Dermis microvascular lymphatic vessel endothelial cell (primary cell): Measurements from ENCODE around the gene EYS. TPM values are rescaled to one million over a fixed set of nuclear protein-coding genes. Genes with fewer than 3 reads are reported as not detected.
"Not testable (repeated sequence)": the region's sequence is repeated elsewhere in the genome, so short reads cannot be mapped to it uniquely, and the experiment has no call there.

ENCODE experiments used
- DNase-seq, 2 donors: peaks; one replicate each; pipeline versions ENCODE4 v3.0.0 to v3.0.0-alpha.2; 2010; ENCODE audit warnings: low read depth in 2 of 2
- total RNA-seq: library from RNA; depleted of rRNA; stranded (reverse); fragments of >200 nt; gene quantifications from 2 replicates; pipeline ENCODE4 v1.2.1, GENCODE V29; 2014

EYS gene
- total RNA-seq, 1 donor from 2014 or later, result 0.13 TPM

DNA sequence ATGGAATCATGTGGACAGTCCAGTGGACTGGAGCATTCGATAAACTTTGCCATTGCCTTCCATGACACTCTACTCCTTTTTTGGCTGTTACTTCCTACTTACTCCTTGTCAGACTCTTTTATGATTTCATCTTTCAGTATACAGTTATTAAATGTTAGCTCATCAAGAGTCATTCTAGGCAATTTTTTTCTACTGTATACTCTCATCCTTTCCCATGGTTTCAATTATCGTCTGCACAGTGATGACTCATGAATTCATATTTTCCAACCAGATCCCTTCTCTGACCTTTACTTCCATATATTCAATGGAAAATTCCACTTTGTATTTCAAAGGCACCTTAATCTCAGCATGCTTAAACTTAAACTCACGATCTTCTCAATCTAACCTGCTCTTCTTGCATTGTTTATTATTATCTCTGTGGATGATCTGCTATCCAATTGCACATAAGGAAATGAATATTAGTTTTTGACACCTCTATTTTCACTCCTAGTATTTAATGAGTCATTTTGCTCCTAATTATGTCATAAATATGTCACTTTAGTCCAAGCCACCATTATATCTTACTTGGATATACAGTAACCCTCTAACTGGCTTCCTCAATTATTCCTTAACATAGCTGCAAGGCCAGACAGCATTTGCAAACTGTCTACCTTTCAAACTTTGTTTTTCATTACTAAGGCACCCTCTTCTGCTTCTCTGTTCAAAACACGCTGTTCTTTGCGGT lies 1643.9 kb downstream of the EYS start:
- no peak for DNase-seq

DNA sequence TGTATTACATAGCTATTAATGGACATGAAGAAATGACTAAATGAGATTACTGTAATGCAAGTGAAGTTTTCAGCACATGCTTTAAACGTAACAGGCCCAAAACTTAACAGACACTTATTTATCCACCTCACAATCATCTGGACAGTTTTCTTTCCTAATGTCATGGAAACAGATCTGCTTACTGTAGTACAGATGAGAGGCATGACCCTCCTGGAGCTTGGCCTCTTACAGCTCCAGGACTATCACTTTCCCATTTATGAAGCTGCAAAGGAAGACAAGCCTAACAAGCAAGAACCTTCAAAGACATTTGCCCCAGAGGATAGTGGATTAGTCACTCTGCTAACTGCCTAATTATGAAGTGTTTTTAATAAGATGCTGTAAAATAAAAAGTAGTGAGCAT lies 1652.2 kb downstream of the EYS start:
- DNase-seq, result no peak

DNA sequence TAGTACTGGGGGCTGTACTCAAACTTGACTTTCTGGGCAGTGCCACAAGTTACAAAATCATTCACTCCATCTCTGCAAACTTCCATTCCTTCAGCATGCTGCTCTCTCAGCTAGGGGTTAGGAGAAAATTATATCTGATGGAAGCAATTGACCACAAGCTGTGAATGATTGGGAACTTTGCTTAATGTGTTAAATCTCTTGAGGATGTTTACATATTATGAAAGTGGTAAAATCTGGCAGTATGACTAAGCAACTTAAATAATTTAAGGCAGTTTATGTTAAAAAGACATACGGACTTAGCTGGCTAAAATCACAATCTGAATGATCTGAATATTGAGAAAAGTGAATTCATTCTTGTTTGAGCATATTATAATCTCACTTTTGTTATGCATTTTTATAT lies 1656.4 kb downstream of the EYS start:
- no peak for DNase-seq

DNA sequence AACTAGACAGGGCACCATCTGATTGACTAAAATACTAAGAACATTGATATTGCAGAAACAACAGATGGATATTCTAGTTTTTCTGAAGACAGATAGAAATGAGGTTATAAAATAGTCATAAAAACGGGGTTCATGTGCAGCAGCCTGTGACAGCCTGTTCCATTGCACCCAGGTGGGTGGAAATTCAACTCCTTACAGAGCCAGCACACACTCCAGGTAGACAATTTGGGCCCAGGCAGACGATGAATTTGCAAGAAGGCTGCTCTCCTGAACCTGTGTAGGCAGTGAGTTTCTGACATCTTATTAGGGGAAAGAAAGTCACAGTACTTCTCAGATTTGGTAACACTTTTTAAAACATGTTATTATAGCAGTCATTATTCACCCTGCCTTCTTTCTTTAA lies 1657.3 kb downstream of the EYS start:
- DNase-seq, result no peak

DNA sequence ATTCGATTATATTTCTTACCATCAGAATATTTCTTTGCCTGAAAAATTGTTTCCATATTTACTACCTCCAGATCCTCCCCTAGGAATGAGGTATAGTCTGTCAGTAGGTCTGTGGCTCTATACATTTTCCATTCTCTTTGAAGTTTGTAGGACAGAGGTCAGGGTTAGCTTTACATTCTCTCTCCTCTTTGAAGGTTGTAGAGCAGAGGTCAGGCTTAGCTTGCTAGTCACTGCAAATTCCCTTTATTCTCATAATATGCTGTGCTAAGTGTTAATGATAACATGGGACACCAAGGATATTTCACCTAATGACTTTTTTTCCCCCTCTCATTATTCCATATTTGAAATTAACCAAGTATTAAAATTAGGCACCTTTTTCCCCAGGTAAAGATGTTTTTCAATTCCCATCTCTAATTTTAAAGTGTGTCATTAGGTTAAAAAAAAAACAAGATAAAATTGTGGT lies 1660.2 kb downstream of the EYS start:
- no peak for DNase-seq

DNA sequence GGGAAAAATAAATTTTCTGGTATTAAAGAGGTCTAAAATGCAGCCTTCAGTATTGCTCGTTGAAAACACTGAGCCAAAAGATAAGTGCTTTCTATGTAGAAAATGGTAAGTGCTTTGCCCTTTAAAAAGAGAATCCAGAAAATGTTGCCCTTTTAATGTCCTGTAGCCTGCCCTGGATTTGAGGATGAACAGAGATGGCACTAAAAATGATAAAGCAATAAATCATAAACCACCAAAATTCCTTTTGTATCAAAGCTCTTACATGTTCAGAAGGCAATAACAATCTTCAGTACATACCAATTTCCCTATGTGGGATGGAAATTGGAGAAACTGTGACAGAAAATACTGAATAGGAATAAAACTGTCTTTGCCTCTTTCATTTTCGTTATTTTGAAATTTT lies 1665.7 kb downstream of the EYS start:
- DNase-seq, result no peak

DNA sequence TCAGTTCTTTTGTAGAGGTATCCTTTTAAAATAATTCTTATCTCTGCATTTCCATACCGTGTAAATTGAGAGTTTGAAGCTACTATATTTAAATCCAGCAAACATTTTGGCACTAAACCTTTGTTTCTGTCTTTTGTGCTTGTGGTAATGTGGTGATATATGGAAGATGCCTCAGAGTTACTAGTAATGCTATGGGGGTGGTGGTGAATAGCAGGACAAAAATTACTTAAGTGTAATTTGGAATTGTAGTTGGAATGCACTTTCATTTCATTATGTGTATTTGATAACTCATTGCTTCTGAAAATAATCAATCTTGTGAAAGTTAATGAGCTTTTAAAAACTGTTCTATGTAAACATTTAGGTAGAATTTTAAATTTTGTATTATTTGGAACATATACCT lies 1666.9 kb downstream of the EYS start:
- no peak for DNase-seq

DNA sequence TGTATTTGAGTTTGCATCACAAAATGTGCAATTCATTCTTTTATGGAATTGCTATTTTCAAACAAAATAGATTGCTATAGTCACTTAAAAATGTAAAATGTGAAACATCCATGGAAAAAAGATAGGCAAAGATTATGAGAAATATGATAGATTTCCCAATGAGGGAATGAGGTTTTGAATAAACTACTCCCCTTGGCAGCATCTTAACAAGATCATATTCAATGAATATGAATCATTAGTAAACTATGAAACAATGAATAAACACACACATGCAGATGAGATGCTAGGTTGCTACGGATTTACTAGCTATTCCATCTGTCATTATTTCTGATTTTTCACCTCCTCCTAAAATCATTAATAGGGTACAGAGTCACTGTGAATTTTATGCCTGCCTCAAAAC lies 1669.6 kb downstream of the EYS start:
- DNase-seq, result no peak

DNA sequence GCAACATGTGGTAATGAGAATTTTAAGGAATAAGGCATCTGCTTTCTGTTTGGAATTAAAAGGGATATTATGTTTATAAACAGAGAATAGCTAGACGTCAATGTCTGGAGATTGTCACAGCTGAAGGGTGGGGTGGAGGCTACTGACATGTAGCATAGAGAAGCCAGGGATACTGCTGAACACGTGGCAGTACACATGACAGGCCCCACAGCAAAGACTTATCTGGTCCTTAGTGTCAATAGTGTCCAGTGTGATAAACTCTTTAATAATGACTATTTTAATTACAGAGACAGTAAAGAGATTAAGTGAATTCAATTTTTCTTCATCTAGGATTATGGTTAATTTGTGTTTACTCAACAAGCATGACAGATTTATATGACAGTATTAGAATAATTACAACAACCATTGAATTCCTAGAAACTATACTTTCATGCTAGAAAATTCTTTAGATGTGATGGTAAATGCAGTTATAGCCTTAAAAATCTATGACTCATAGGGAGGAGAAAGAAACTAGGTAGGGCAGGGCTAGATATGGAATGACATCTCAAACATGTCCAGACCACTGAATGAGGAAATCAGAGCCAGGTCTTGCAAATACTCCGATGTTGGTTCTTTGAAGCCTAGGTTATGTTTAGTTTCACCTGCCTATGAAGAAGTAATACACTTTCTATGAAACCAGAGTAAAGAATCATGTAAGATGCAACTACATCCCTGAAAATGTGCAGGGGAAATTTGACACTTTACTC lies 1671.9 kb downstream of the EYS start:
- no peak for DNase-seq

DNA sequence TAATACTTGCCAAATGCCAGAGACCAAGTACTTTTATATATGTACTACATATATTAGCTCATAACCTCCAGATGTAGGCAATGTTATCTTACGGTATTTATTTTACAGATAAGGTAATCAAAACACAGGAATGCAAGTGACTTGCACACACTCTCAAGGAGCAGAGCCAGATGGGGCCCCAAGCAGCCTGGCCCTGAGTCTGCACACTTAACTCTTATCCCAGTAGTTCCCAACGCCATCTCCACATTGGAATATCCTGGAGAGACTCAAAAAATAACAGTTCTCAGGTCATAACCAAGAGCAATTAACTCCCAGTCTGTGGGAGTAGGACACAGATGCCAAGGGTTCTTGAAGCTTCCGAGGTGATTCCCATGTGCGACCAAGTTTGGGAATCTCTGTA lies 1672.7 kb downstream of the EYS start:
- no peak for DNase-seq

DNA sequence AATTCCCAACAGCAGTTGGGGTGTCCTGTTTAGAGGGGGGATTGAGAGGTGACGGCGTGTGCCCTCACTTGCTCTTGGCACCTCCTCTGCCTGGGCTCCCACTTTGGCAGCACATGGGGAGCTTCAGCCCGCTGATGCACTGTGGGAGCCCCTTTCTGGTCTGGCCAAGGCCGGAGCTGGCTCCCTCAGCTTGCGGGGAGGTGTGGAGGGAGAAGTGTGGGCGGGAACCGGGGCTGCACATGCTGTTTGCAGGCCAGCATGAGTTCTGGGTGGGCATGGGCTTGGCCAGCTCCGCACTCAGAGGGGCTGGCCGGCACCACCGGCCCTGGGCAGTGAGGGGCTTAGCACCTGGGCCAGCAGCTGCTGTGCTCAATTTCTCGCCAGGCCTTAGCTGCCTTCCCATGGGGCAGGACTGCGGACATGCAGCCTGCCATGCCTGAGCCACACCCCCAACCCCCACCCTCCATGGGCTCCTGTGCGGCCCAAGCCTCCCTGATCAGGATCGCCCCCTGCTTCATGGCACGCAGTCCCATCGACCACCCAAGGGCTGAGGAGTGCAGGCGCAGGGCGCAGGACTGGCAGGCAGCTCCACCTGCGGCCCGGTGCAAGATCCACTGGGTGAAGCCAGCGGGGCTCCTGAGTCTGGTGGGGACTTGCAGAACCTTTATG lies 1675.9 kb downstream of the EYS start:
- DNase-seq, result not testable (repeated sequence)

DNA sequence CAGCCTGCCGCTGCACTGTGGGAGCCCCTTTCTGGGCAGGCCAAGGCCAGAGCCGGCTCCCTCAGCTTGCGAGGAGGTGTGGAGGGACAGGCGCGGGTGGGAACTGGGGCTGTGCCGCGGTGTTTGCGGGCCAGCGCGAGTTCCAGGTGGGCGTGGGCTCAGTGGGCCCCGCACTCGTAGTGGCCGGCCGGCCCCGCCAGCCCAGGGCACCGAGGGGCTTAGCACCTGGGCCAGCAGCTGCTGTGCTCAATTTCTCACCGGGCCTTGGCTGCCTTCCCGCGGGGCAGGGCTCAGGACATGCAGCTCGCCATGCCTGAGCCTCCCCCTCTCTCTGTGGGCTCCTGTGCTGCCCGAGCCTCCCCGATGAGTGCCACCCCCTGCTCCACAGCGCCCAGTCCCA lies 1683.3 kb downstream of the EYS start:
- no peak for DNase-seq

DNA sequence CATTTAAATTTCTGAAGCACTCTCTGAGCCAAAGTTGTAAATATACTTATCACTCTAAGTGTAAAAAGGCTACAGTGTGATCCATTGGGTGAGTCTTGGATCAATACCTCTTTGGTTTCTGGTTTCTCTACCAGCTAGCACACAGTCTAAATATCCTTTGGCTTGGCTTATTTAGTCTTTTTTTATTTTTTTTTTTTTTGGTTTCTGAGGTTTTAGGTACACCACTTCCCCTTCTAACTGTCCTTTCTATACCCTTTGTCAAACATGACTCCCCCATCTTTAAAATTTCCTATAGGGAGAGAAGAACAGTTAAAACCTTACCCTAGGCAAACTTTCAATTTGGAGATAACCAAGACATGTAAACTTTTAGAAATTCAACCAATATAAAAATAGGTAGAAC lies 1692.4 kb downstream of the EYS start:
- DNase-seq, result no peak

DNA sequence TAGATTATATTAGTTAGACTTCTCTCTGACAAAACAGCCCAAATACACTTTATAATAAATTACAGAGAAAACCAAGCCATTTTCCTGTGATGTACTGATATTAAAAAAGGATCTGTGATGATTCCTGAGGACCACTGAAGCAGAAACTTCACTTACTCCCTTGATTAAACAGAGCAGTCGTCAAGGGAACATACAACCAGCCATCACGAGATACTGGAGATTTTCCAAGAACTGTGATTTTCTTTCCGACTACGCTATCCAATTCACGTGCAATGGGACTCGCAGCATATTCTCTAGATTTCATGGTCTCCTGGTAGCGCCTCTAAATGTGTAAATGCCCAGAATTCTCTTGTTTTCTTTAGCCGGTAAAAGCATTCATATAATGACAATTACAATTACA lies 1694.0 kb downstream of the EYS start:
- peak; percentile 5 to 48 for DNase-seq

DNA sequence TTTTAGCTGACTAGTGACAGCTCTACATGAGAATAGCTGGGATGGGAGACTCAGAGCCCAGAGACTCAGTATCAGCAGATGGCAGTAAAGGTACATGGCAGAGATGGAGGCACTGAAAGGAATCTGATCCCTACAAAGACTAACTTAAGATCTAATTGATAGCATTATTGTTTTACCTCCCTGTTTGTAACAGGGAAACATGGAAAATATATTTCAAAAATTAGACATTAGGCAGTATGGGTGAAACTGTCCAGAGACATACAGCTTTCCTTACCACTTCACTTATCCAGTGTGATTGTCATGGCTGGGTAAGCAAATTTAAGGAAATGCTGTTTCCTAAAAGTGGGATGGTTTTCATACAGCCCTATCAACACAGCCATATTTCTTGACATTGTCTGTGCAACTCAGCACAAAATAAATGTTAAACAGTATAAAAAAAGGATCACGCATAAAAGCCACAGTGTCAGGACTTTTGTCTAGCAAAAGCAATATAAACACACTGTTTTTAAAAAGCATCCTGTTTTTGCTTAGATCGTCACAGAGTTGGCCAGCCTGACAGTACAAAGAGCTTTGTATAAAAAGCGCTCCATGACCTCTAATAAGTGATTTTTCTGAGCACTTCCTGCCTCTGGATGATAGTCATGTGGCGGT lies 1694.5 kb downstream of the EYS start:
- DNase-seq, result peak; percentile 4 to 18

DNA sequence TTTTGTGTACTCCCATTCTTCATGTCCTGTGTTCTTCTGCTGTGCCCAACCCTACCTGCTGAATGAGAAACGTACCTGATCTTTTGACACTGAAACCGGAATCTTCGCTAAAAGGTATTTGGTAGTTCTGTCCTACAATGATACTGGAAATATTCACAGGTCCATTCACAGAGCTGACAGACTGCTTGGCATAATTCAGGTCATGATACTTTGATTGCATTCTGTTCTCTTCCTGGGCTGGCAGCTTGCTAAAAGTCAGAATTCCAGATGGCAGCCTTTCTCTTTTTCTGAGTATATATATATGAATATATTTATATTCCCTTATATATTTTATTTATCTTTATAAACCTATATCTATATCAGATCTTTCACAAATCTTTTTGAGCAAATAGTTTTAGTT lies 1696.4 kb downstream of the EYS start:
- DNase-seq, result no peak

DNA sequence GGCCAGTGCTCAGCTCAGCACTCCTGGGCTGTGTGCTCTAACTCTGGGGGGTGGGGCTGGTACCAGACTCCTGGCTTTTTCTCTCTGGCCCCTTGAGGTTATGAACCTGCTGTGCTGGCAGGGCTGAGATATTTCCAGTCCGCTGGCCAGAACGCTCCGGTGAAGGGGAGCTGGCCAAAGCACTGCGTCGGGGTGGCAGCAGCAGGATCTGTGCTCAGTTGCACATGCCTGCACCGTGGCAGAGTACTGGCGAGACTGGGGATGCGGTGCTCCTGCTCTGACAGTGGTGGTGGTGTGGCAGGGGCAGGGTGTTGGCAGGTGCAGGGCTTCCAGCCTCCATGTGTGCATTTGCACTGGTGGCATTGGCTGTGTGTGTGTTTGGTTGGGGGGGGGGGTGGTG lies 1697.0 kb downstream of the EYS start:
- DNase-seq, result no peak

DNA sequence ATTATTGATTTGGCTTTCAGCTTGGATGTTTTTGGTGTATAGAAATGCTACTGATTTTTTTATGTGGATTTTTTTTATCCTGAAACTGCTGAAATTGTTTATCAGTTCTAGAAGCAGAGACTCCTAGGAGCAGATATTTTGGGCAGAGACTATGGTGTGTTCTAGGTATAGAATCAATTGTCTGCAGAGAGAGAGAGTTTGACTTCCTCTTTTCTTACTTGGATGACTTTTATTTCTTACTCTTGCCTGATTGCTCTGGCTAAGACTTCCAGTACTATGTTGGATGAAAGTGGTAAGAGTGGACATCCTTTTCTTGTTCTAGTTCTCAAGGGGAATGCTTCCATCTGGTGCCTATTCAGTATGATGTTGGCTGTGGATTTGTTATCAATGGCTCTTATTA lies 1700.8 kb downstream of the EYS start:
- no peak for DNase-seq

DNA sequence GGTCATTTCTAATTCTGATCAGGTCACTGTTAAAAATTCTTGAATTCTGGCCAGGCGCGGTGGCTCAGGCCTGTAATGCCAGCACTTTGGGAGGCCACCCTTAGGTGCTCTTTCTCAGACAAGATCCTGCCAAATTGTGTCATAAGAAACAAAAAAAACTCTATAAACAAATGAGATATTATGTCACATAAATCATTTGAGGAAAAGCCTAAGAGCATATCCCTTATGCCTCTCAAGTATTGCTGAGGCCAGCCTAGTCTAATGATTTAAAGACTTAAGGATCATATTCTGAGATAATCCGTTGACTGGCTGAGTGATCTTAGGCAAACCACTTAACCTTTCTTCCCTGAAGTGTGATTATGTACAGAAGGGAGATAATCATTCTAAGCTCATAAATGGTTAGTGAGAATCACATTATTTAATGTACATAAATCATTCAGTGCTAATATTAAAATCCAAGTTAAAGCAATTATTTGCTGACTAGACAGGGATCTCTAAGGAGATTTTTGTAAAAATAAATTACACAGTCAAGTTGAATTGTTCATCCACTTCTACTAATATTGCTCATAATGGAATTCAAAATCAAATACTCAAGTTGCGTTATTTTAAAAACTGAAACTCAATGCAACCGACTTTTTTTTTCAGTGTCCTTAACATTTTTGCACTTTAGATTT lies 1706.1 kb downstream of the EYS start:
- DNase-seq, result no peak

DNA sequence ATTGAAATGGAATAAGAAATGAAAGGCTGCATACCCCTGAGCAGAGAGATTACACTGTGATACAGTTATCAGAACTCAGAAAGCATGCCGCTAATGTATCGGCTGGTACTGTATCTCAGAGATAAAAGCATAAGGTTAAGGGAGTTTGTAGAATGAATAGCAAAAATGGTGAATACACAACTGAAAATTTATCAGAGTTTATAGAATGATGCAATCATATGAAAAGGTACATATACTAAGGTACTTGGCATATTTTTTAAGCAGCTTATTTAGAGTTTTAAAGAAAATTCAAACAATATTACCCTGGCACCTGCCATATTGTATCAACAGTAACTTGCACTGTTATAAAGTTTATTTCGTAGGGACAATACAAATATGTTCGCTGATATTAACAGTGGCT lies 1707.4 kb downstream of the EYS start:
- no peak for DNase-seq

DNA sequence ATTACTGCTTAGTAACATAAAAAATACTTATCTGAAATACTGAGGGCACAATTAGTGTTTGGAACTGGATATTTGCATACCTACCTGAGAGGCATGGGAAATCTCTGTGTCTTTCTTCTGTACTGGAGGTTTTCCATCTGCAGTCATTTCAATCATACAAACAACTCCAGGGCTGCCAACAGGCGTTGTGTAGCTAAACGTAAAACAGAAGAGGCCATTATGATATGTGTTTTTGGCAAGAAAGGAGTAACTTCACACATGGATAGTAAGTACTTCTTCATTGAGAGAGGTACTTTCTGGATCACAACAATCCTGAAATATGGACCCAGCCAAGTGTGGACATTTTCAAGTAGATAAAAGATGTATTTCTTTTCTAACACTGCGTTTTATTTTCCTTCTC lies 1708.0 kb downstream of the EYS start:
- DNase-seq, result no peak

DNA sequence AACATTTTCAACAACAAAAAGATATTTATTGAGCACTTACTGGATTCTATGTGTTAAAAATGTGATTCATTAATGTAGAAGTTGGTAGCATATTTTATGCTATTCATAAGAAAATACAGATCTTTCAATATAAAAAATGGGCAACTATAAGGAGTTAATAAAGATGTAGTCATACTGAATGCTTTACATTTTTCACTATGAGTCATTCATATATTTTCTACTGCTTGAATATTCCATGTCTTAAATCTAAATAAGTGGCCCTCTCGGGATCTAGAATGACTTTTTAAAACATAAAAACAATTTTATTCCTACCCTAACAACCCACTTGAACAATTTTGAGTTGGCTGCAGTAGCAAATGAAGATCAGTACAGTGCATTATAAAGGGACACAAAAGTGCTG lies 1709.3 kb downstream of the EYS start:
- no peak for DNase-seq
